Suprapubic skin (tissue), 4 donors: ENCODE data around the gene CARTPT.

Source experiments
- CTCF ChIP-seq, 2 donors: fragments of 200-600 bp in 1 of 2; fragments of 450-650 bp in 1 of 2; sonication (generic) in 1 of 2; IDR thresholded peaks; one replicate each; pipeline ENCODE4 v1.5.1; 2016 to 2019; ENCODE audit warnings: antibody characterized with exemption in 2 of 2, mild to moderate bottlenecking in 1 of 2, moderate library complexity in 1 of 2
- EP300 ChIP-seq: sonication (generic); formaldehyde crosslinking; IDR thresholded peaks from one replicate; pipeline ENCODE4 v1.6.1; 2017; ENCODE audit warnings: antibody characterized with exemption
- POLR2AphosphoS5 ChIP-seq, 3 donors: sonication (generic); formaldehyde crosslinking; IDR thresholded peaks; one replicate each; pipeline ENCODE4 v1.6.1; 2017; ENCODE audit warnings: antibody characterized with exemption in 3 of 3

DNA sequence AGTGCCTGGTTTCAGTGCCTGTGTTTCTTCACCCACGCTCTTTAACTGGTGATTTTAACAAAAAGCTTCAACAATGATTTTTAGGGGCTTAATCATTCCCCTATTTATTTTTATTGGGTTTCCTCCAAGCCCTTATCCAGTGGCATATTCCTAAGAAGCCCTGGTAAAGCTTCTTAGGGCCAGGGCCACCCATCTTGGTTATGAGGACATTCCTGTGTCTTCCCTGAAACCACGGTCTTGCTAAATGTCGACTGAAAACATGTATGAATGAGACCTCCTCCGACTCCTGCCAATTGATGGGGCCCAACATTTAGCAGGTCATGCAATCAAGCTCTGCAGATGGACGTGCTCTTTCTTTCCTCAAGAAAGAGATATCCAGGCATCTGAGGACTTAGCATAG, 13.7 kb upstream of the CARTPT start:
- TF ChIP-seq CTCF (IDR thresholded peaks at IDR 0.05) (no peak), EP300 (no peak), POLR2AphosphoS5 (IDR thresholded peaks at IDR 0.05) (no peak)
